IPS DF 19.7 (cell line): Measurements from ENCODE around the gene TTLL5.

Source experiments
- DNase-seq: peaks from one replicate; pipeline ENCODE4 v3.0.0-alpha.2; 2013; ENCODE audit warnings: low read depth, low spot score

Gene TTLL5

GRCh38 chr14:75969126-75969525 lies 308.1 kb downstream of the TTLL5 start:
- DNase-seq: no peak

- no peak for DNase-seq
Observed at GRCh38 chr14:75969891-75970290, 308.8 kb downstream of the TTLL5 start.

GRCh38 chr14:75970989-75971388 lies 309.9 kb downstream of the TTLL5 start:
- DNase-seq: no peak

- DNase-seq: no peak
Observed at GRCh38 chr14:75971509-75971908, 310.5 kb downstream of the TTLL5 start.

GRCh38 chr14:75972801-75973421 lies 311.9 kb downstream of the TTLL5 start:
- DNase-seq: no peak

GRCh38 chr14:75976826-75977581 lies 316.0 kb downstream of the TTLL5 start:
- DNase-seq: no peak

GRCh38 chr14:75977582-75977943 lies 316.5 kb downstream of the TTLL5 start:
- DNase-seq: no peak

GRCh38 chr14:75978249-75978731 lies 317.2 kb downstream of the TTLL5 start:
- no peak for DNase-seq

- no peak for DNase-seq
Observed at GRCh38 chr14:75979071-75979571, 318.1 kb downstream of the TTLL5 start.

- DNase-seq: no peak
Observed at GRCh38 chr14:75979648-75980565, 318.9 kb downstream of the TTLL5 start.

- DNase-seq: no peak
Observed at GRCh38 chr14:75980856-75981255, 319.8 kb downstream of the TTLL5 start.

- DNase-seq: no peak
Observed at GRCh38 chr14:75981426-75982265, 320.6 kb downstream of the TTLL5 start, which contains the start of gene TGFB3. Gene TGFB3, minus strand, starts transcription at chr14:75981995. Its CDS starts 1,102 bp downstream, at chr14:75980893.

GRCh38 chr14:75982266-75983018 lies 321.4 kb downstream of the TTLL5 start:
- no peak for DNase-seq

- DNase-seq: no peak
Observed at GRCh38 chr14:75983019-75983358, 321.9 kb downstream of the TTLL5 start.

GRCh38 chr14:75984674-75985073 lies 323.6 kb downstream of the TTLL5 start:
- no peak for DNase-seq

GRCh38 chr14:75985618-75986438 lies 324.8 kb downstream of the TTLL5 start, which contains the start of gene IFT43:
Gene IFT43, plus strand, starts transcription at chr14:75985763. Its CDS starts 24 bp downstream, at chr14:75985787.
- DNase-seq: no peak

GRCh38 chr14:75986439-75986765 lies 325.4 kb downstream of the TTLL5 start:
- DNase-seq: no peak

GRCh38 chr14:75987201-75987970 lies 326.3 kb downstream of the TTLL5 start:
- DNase-seq: no peak

GRCh38 chr14:75989134-75989533 lies 328.1 kb downstream of the TTLL5 start:
- DNase-seq: no peak
